ENCODE results near the gene NAB2.

GRCh38 chr12:57057067-57057751 lies 31.7 kb upstream of the NAB2 start:
- TF ChIP-seq CTCF (IDR thresholded peaks at IDR 0.05) (no peak), POLR2A (IDR thresholded peaks at IDR 0.05) (no peak)

Measured in vagina (tissue), 2 donors.